ENCODE results near the gene TRMT44. TPM values are rescaled to one million over a fixed set of nuclear protein-coding genes. Genes with fewer than 3 reads are reported as not detected.
"Not testable (repeated sequence)": the region's sequence is repeated elsewhere in the genome, so short reads cannot be mapped to it uniquely, and the experiment has no call there.

Gene TRMT44
- total RNA-seq, 2 donors from 2014 or later = 10.5 to 11.4 TPM

DNA sequence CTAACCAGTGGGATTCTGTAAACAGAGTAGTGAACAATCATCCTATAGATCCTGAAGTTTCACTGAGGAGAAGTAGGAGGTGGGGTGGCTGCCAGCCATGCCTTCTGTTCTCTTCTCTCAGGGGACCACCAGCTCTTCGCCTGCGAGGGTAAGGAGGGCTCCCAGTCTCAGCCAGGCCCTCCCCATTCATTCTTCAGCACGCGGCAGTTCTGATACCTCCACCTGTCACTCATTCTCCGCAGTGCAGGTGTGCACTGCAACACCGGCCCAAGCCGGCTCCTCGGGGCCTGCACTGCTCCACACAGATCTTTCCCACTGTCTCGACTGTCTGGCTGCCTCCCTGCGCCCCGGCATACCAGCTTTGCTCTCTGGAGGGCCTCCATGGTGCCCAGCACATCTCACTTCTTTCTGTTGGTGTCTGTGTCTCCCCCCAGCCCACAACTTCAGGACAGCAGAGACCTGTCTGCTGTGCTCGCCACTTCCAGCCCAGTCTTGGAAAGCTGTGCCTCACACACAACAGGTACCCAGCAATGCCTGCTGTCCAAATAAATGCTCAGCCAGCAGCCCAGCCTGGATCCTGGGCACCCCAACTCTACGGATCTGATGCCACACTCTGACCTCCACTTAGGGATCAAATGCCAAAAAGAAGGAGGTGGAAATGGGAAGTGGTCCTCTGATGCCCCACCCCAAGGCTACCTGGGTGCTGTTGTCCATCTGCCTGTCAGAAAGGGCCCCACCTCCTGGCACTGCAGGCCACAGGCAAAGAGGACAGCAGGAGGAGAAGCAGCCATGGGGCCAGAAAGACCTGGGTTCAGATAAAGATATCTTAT is 29.0 kb upstream of the TRMT44 start:
- DNase-seq (ENCODE audit: low spot score) = no peak
- peaks cover 88% of the 10 kb centered on the region for H3K36me3 ChIP-seq
- H3K4me3 ChIP-seq = no peak overlapping the region
- H3K9me3 ChIP-seq = no peaks in the 10 kb centered on the region
- H3K4me1 ChIP-seq = peaks cover 0 to 28% of the 10 kb centered on the region in 2 donors
- no peak for TF ChIP-seq CTCF (IDR thresholded peaks at IDR 0.05)
- H3K27ac ChIP-seq = no peak overlapping the region
- H3K27me3 ChIP-seq = no peaks in the 10 kb centered on the region

DNA sequence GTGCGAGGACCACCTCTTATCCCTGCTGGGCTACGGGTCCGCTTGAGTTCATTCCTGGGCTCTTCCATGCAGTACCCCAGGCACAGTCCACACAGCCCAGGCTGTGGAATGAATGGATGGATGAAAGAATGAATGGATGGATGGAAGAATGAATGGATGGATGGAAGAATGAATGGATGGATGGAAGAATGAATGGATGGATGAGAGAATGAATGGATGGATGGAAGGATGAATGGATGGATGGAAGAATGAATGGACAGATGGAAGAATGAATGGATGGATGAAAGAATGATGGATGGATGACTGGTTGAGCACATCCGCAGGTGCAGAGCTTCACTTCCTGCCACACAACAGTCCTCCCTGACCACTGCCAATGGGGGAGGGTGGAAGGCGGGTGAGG is 28.3 kb upstream of the TRMT44 start:
- DNase-seq (ENCODE audit: low spot score) = no peak
- peaks cover 90% of the 10 kb centered on the region for H3K36me3 ChIP-seq

DNA sequence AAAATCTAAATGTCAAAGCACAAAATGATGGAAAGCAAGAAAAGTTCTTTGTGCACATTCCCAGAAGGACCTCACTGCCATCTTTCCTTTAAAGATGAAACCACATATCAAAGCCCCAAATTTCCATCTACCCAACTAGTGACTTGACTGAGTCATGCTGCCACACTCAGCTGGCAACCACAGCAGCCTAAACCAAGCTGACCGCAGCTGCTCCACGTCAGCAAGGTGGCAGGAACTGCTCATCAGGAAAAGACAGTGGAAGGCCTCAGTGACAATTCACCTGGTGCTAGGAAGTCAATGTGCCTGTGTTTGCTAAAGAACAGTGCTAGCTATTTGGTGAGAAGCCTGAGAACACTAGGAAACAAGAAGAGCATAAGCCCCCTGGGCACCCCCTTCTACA is 26.2 kb upstream of the TRMT44 start:
- Histone ChIP-seq H3K9me3 (no peaks in the 10 kb centered on the region), H3K27me3 (no peaks in the 10 kb centered on the region), H3K4me3 (no peak overlapping the region), H3K36me3 (peaks cover 69% of the 10 kb centered on the region), H3K27ac (peak overlapping the region in 1 of 2 donors; percentile 29), H3K4me1 (peaks cover 0 to 32% of the 10 kb centered on the region in 2 donors)
- no peak for TF ChIP-seq CTCF (IDR thresholded peaks at IDR 0.05)
- no peak for DNase-seq (ENCODE audit: low spot score)

More for the DNA sequence above, 28.3 kb upstream of the TRMT44 start:
- H3K4me1 ChIP-seq = peaks cover 0 to 36% of the 10 kb centered on the region in 2 donors
- H3K9me3 ChIP-seq = no peaks in the 10 kb centered on the region
- H3K27ac ChIP-seq = no peak overlapping the region
- H3K4me3 ChIP-seq = no peak overlapping the region
- H3K27me3 ChIP-seq = no peaks in the 10 kb centered on the region
- no peak for TF ChIP-seq CTCF (IDR thresholded peaks at IDR 0.05)

DNA sequence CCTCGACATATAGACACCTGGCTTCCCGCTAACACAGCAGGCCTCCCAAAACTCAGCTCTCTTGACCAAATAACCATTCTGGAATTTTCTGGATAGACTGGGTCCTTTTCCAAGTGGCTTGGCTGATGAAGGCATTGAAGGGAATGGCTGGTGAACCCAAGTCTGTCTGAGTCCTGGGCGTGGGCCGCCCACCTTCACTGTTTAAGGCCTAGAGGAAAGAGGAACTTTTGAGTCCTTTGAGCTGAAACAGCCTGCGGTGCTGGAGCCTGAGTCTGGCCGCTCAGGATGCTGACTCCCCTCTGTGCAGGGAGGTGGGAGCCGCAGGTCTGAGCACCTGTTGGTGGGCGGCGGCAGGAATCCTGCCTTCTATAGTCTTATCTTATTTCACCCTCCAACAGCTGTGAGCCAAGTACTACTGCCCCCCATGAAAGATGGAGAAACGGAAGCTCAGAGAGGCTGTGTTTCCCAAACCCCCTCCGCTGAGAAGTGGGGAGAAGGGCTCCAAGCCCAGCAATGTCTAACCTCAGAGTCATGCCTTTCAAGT is 23.4 kb upstream of the TRMT44 start:
- H3K27ac ChIP-seq = peak overlapping the region; percentile 81 to 95
- no peak for DNase-seq (ENCODE audit: low spot score)
- TF ChIP-seq CTCF (IDR thresholded peaks at IDR 0.05) = no peak
- no peaks in the 10 kb centered on the region for H3K9me3 ChIP-seq
- no peak overlapping the region for H3K4me3 ChIP-seq
- H3K27me3 ChIP-seq = no peaks in the 10 kb centered on the region
- H3K4me1 ChIP-seq = peaks cover 0 to 22% of the 10 kb centered on the region in 2 donors
- peaks cover 41% of the 10 kb centered on the region for H3K36me3 ChIP-seq

DNA sequence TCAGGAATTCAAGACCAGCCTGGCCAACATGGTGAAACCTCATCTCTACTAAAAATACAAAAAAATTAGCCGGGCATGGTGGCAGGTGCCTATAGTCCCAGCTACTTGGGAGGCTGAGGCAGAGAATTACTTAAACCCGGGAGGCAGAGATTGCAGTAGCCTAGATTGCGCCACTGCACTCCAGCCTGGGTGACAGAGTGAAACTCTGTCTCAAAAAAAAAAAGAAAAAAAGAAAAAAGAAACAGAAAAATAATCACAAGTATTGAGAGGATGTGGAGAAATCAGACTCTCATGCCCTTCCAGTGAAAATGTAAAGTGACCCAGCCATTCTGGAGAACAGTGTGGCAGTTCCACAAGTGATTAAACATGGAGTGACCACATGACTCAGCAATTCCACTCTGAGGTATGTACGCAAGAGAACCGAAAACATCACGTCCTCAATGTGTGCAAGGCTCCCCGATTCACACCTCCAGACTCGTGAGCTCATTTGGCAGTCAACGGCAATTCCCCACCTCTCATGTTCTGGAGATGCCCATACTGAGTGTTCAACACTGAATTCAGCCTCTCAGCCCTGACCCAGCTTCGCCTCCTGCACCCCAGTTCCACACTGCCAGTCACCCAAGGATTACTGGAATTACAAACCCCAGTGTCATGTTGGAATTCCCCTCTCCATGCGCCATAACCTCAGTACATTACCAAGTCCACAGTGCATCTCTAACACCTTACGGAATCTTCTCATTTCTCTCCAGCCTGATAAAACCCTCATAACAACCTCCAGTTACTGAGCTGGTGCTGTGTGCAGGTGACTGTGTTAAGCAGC is 21.1 kb upstream of the TRMT44 start:
- Histone ChIP-seq H3K36me3 (peaks cover 25% of the 10 kb centered on the region), H3K9me3 (no peaks in the 10 kb centered on the region), H3K27ac (peak overlapping the region; percentile 81 to 95), H3K4me1 (peaks cover 0 to 28% of the 10 kb centered on the region in 2 donors), H3K4me3 (no peak overlapping the region), H3K27me3 (no peaks in the 10 kb centered on the region)
- peak; percentile 77 for DNase-seq (ENCODE audit: low spot score)
- no peak for TF ChIP-seq CTCF (IDR thresholded peaks at IDR 0.05)

DNA sequence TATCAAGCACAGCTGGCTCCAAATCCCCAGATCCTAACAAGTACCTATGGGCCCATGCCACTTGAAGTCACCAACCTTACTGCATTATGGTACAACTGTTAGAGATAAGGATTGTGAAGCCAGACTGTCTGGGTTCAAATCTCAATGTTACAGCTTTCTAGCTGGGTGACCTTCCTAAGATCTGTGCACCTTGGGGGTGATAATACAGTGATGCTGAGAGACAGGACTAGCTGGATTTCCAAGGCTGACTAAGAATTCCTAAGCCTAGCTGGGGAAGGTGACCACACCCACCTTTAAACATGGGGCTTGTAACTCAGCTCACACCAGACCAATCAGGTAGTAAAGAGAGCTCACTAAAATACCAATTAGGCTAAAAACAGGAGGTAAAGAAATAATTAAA is 20.4 kb upstream of the TRMT44 start:
- H3K4me3 ChIP-seq; DNase-seq (ENCODE audit: low spot score); H3K9me3 ChIP-seq; H3K27me3 ChIP-seq: not testable (repeated sequence)
- Histone ChIP-seq H3K36me3 (peaks cover 18% of the 10 kb centered on the region), H3K27ac (peak overlapping the region; percentile 81 to 95), H3K4me1 (peaks cover 0 to 29% of the 10 kb centered on the region in 2 donors)

Data from right atrium auricular region (tissue), 2 donors.